ENCODE results near the gene CCDC192.

The CCDC192 gene

GRCh38 chr5:127899214-127899610 is 196.0 kb downstream of the CCDC192 start:
- no peaks in the 10 kb centered on the region for H3F3A ChIP-seq (ENCODE audit: control insufficient read depth, insufficient read depth)
- no peaks in the 10 kb centered on the region for H3K36me3 ChIP-seq (ENCODE audit: control insufficient read depth, low read length)
- TF ChIP-seq CTCF (IDR thresholded peaks at IDR 0.05; ENCODE audit: low read depth, low read length, poor library complexity, severe bottlenecking): no peak
- no peak for TF ChIP-seq EZH2phosphoT487 (IDR thresholded peaks at IDR 0.05; ENCODE audit: borderline replicate concordance, low read length)
- H3K27ac ChIP-seq (ENCODE audit: low read depth, low read length): no peak overlapping the region
- no peaks in the 10 kb centered on the region for H3K9me2 ChIP-seq (replicated peaks; ENCODE audit: control insufficient read depth, low read length)
- H3K27me3 ChIP-seq (ENCODE audit: control insufficient read depth, low read length): no peaks in the 10 kb centered on the region
- no peaks in the 10 kb centered on the region for H3K9me3 ChIP-seq (ENCODE audit: control insufficient read depth, insufficient read depth, low read length)
- no peaks in the 10 kb centered on the region for H3K4me1 ChIP-seq (ENCODE audit: control insufficient read depth, low read length)
- H3K4me3 ChIP-seq (ENCODE audit: low read length): no peak overlapping the region
- no peak overlapping the region for H3K4me2 ChIP-seq (ENCODE audit: low read length)
- no peaks in the 10 kb centered on the region for H4K20me1 ChIP-seq (ENCODE audit: control insufficient read depth, insufficient read depth, low read depth, low read length)
- H3K79me2 ChIP-seq (ENCODE audit: control insufficient read depth, low read length): no peaks in the 10 kb centered on the region

DNA sequence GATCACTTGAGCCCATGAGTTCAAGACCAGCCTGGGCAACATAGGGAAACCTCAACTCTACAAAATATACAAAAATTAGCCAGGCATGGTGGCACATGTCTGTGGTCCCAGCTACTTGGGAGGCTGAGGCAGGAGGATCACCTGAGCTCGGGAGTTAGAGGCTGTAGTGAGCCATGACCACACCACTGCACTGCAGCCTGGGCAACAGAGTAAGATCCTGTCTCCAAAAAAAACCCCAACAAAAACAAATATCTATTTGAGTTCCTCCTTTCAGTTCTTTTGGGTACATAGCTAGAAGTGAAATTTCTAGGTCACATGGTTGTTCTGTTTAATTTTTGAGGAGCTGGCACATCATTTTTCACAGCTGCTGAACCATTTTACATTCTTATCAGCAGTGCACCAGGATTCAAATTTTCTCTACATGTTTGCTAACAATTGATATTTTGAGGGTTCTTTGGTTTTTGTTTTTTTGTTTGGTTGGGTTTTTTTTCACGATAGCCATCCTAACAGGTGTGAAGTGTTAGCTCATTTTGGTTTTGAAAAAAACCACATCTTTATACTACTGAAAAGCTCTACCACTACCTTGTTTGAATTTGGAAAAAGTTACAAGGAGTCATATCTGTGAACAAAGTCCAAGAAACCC is 203.5 kb downstream of the CCDC192 start:
- no peaks in the 10 kb centered on the region for H3K9me3 ChIP-seq (ENCODE audit: control insufficient read depth, insufficient read depth, low read length)
- peaks cover 16% of the 10 kb centered on the region for H3K4me1 ChIP-seq (ENCODE audit: control insufficient read depth, low read length)
- H3K36me3 ChIP-seq (ENCODE audit: control insufficient read depth, low read length): no peaks in the 10 kb centered on the region
- H3K79me2 ChIP-seq (ENCODE audit: control insufficient read depth, low read length): no peaks in the 10 kb centered on the region
- H3K27me3 ChIP-seq (ENCODE audit: control insufficient read depth, low read length): 0 out of 2 replicates have a peak, but pooled peaks cover 2% of the 10 kb centered on the region
- TF ChIP-seq CTCF (IDR thresholded peaks at IDR 0.05; ENCODE audit: low read depth, low read length, poor library complexity, severe bottlenecking) (no peak), EZH2phosphoT487 (IDR thresholded peaks at IDR 0.05; ENCODE audit: borderline replicate concordance, low read length) (no peak)
- H3F3A ChIP-seq (ENCODE audit: control insufficient read depth, insufficient read depth): peaks cover 4% of the 10 kb centered on the region; the same call in 1 of the 2 replicates
- no peaks in the 10 kb centered on the region for H3K9me2 ChIP-seq (replicated peaks; ENCODE audit: control insufficient read depth, low read length)
- no peaks in the 10 kb centered on the region for H4K20me1 ChIP-seq (ENCODE audit: control insufficient read depth, insufficient read depth, low read depth, low read length)
- H3K4me3 ChIP-seq (ENCODE audit: low read length): no peak overlapping the region
- H3K27ac ChIP-seq (ENCODE audit: low read depth, low read length): no peak overlapping the region
- H3K4me2 ChIP-seq (ENCODE audit: low read length): no peak overlapping the region

DNA sequence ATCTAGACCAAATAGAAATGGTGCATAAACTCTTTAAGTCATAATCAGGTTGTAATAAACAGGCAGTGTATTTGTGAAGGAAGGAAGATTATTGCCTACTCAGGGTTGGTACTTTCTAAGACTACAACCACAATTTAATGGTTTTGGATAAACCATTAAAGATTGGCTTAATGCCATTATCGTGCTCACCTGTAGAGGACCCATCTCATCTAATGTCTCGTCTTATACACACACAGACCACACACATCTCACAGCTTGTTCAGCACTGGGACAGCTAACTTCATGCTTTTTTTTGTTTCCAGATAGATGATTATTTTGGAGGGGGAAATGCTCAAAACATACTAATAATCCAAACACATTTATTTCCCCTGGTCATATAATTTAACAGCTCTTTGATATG is 204.7 kb downstream of the CCDC192 start:
- Histone ChIP-seq H3K4me1 (ENCODE audit: control insufficient read depth, low read length) (peaks cover 16% of the 10 kb centered on the region), H3K4me2 (ENCODE audit: low read length) (no peak overlapping the region), H3K36me3 (ENCODE audit: control insufficient read depth, low read length) (no peaks in the 10 kb centered on the region), H3K27ac (ENCODE audit: low read depth, low read length) (no peak overlapping the region), H4K20me1 (ENCODE audit: control insufficient read depth, insufficient read depth, low read depth, low read length) (no peaks in the 10 kb centered on the region), H3K27me3 (ENCODE audit: control insufficient read depth, low read length) (0 out of 2 replicates have a peak, but pooled peaks cover 2% of the 10 kb centered on the region), H3K9me2 (replicated peaks; ENCODE audit: control insufficient read depth, low read length) (no peaks in the 10 kb centered on the region), H3K9me3 (ENCODE audit: control insufficient read depth, insufficient read depth, low read length) (no peaks in the 10 kb centered on the region), H3F3A (ENCODE audit: control insufficient read depth, insufficient read depth) (peaks cover 4% of the 10 kb centered on the region; the same call in 1 of the 2 replicates), H3K79me2 (ENCODE audit: control insufficient read depth, low read length) (no peaks in the 10 kb centered on the region), H3K4me3 (ENCODE audit: low read length) (no peak overlapping the region)
- TF ChIP-seq CTCF (IDR thresholded peaks at IDR 0.05; ENCODE audit: low read depth, low read length, poor library complexity, severe bottlenecking) (no peak), EZH2phosphoT487 (IDR thresholded peaks at IDR 0.05; ENCODE audit: borderline replicate concordance, low read length) (no peak)
